IMR-90 (cell line): ENCODE data around the gene ACHE. TPM values are rescaled to one million over a fixed set of nuclear protein-coding genes. Genes with fewer than 3 reads are reported as not detected.

Source experiments
- ATAC-seq: fragments of 200-7000 bp; cut with Tn5 transposase; 2 replicates; pipeline ENCODE4 v1.9.1; 2020; ENCODE audit warnings: low read depth, mild to moderate bottlenecking, moderate library complexity
- BruUV-seq: library from RNA; stranded (reverse); fragments of 400-500 nt; replicated peaks from 2 replicates; lab custom pipeline; 2021; lab: Mats Ljungman, UMichigan
- CTCF ChIA-PET: fragments of 300-600 bp; formaldehyde crosslinking; extraction: SDS; loops from one replicate; lab custom pipeline; 2021; ENCODE audit warnings: antibody characterized with exemption; lab: Yijun Ruan, JAX
- POLR2A ChIA-PET: fragments of 300-600 bp; sonication (Branson Sonifier 250); formaldehyde crosslinking; loops from one replicate; lab custom pipeline; 2022; ENCODE audit warnings: antibody characterized with exemption; ENCODE audit not compliant: unreplicated experiment; lab: Charles Lee
- DNase-seq: peaks from one replicate; pipeline ENCODE4 v3.0.0; 2013
- H2AFZ ChIP-seq: replicated peaks from 2 replicates; pipeline ENCODE3; 2013; ENCODE audit warnings: low read length, mild to moderate bottlenecking; ENCODE audit not compliant: poor library complexity
- H2AK5ac ChIP-seq: 2 replicates; pipeline ENCODE4 v1.6.1; 2013; ENCODE audit warnings: low read depth, low read length, inconsistent platforms
- H2AK9ac ChIP-seq: replicated peaks from 2 replicates; pipeline ENCODE3; 2013; ENCODE audit warnings: mild to moderate bottlenecking, low read depth, low read length, moderate library complexity; ENCODE audit not compliant: poor library complexity
- H2BK120ac ChIP-seq: 2 replicates; pipeline ENCODE4 v1.6.1; 2013; ENCODE audit warnings: low read depth, low read length, inconsistent platforms
- H2BK15ac ChIP-seq: 3 replicates; pipeline ENCODE4 v1.6.1; 2013; ENCODE audit warnings: low read depth, low read length, inconsistent platforms
- H2BK20ac ChIP-seq: 2 replicates; pipeline ENCODE4 v1.6.1; 2013; ENCODE audit warnings: low read depth, mild to moderate bottlenecking, inconsistent platforms, low read length, moderate library complexity
- H2BK5ac ChIP-seq: 2 replicates; pipeline ENCODE4 v1.6.1; 2013; ENCODE audit warnings: mild to moderate bottlenecking, low read depth, low read length, inconsistent platforms; ENCODE audit not compliant: poor library complexity, severe bottlenecking
- H3K14ac ChIP-seq: replicated peaks from 2 replicates; pipeline ENCODE4 v1.6.1; 2013; ENCODE audit warnings: low read depth, low read length, inconsistent platforms
- H3K18ac ChIP-seq: 2 replicates; pipeline ENCODE4 v1.6.1; 2013; ENCODE audit warnings: low read depth, low read length, control low read depth
- H3K23ac ChIP-seq: 2 replicates; pipeline ENCODE4 v1.6.1; 2013; ENCODE audit warnings: low read depth, low read length, inconsistent platforms
- H3K27ac ChIP-seq: 2 replicates; pipeline ENCODE4 v1.5.1; 2013; ENCODE audit warnings: mild to moderate bottlenecking, control low read depth, low read length; ENCODE audit not compliant: insufficient read depth
- H3K27me3 ChIP-seq: 2 replicates; pipeline ENCODE4 v1.6.1; 2013; ENCODE audit warnings: low read length; ENCODE audit not compliant: control insufficient read depth, insufficient read depth
- H3K36me3 ChIP-seq: 2 replicates; pipeline ENCODE4 v1.6.1; 2013; ENCODE audit warnings: low read length, mixed read lengths; ENCODE audit not compliant: control insufficient read depth, insufficient read depth
- H3K4ac ChIP-seq: 2 replicates; pipeline ENCODE4 v1.6.1; 2013; ENCODE audit warnings: low read depth, low read length, inconsistent platforms
- H3K4me1 ChIP-seq: 2 replicates; pipeline ENCODE4 v1.6.1; 2013; ENCODE audit warnings: low read length, mixed read lengths; ENCODE audit not compliant: control insufficient read depth, insufficient read depth
- H3K4me2 ChIP-seq: 2 replicates; pipeline ENCODE4 v1.6.1; 2013; ENCODE audit warnings: low read depth, mild to moderate bottlenecking, control low read depth, low read length, moderate library complexity
- H3K4me3 ChIP-seq: 2 replicates; pipeline ENCODE4 v1.5.1; 2013; ENCODE audit warnings: low read depth, mild to moderate bottlenecking, control low read depth, low read length, moderate library complexity; ENCODE audit not compliant: insufficient read depth
- H3K56ac ChIP-seq: 2 replicates; pipeline ENCODE4 v1.6.1; 2013; ENCODE audit warnings: low read length, inconsistent platforms; ENCODE audit not compliant: insufficient read depth; ENCODE audit errors: extremely low read depth
- H3K79me1 ChIP-seq, 2 experiments: 2 replicates each; pipeline ENCODE4 v1.6.1; 2013; ENCODE audit warnings: low read length in 2 of 2, inconsistent platforms in 1 of 2, low read depth in 1 of 2
- H3K9ac ChIP-seq: 2 replicates; pipeline ENCODE4 v1.6.1; 2013; ENCODE audit warnings: low read depth, low read length, control low read depth
- H3K9me1 ChIP-seq: 2 replicates; pipeline ENCODE4 v1.6.1; 2013; ENCODE audit warnings: low read length, inconsistent platforms; ENCODE audit not compliant: insufficient read depth
- H3K9me3 ChIP-seq: 2 replicates; pipeline ENCODE4 v1.6.1; 2013; ENCODE audit warnings: low read length; ENCODE audit not compliant: control insufficient read depth, insufficient read depth
- H4K20me1 ChIP-seq: 2 replicates; pipeline ENCODE4 v1.6.1; 2013; ENCODE audit warnings: low read length, inconsistent platforms; ENCODE audit not compliant: insufficient read depth
- H4K5ac ChIP-seq: 2 replicates; pipeline ENCODE4 v1.6.1; 2013; ENCODE audit warnings: mild to moderate bottlenecking, low read depth, low read length, control low read depth
- H4K8ac ChIP-seq, 2 experiments: 2 replicates each; pipeline ENCODE4 v1.6.1; 2013; ENCODE audit warnings: low read depth in 2 of 2, low read length in 2 of 2, control low read depth in 1 of 2, inconsistent platforms in 1 of 2
- H4K91ac ChIP-seq: 2 replicates; pipeline ENCODE4 v1.6.1; 2013; ENCODE audit warnings: low read depth, low read length, inconsistent platforms; ENCODE audit not compliant: insufficient read depth
- MAZ ChIP-seq: IDR thresholded peaks from 2 replicates; pipeline ENCODE4 v1.6.1; 2012; ENCODE audit warnings: low read depth, mild to moderate bottlenecking, low read length, improper control_type of control experiment, moderate library complexity, borderline replicate concordance
- MXI1 ChIP-seq: IDR thresholded peaks from 2 replicates; pipeline ENCODE4 v1.6.1; 2012; ENCODE audit warnings: low read depth, mild to moderate bottlenecking, low read length, moderate library complexity, borderline replicate concordance
- POLR2A ChIP-seq: IDR thresholded peaks from 2 replicates; pipeline ENCODE4 v1.6.1; 2012; ENCODE audit warnings: mild to moderate bottlenecking, low read depth, low read length
- WGBS, 2 experiments: methylation state at CpG; one replicate each; pipeline versions ENCODE4 v1.1.5 to v1.1.7; 2013; ENCODE audit warnings: missing lambda C conversion rate in 2 of 2; ENCODE audit not compliant: insufficient read length in 1 of 2; ENCODE audit errors: extremely low coverage in 2 of 2; 5-methylcytosine and 5-hydroxymethylcytosine counted together
- dilution Hi-C: fragments of 300-500 bp; cut with HindIII; formaldehyde crosslinking; loops from one replicate; pipeline ENCODE4 v1.14.3; 2018; ENCODE audit warnings: low sequenced_read_pairs; ENCODE audit not compliant: unreplicated experiment
- in situ Hi-C: fragments of 300-500 bp; cut with MboI; formaldehyde crosslinking; loops from 3 replicates; pipeline ENCODE4 v1.14.3; 2019; ENCODE audit warnings: low sequenced_read_pairs, inconsistent platforms, mixed read lengths
- intact Hi-C: fragments of 100-400 bp; cut with micrococcal nuclease; formaldehyde crosslinking; loops from 2 replicates; pipeline ENCODE4 v1.10.0; 2022
- polyA plus RNA-seq, 3 experiments: library from polyadenylated mRNA; depleted of rRNA; stranded (reverse); fragments of >200 nt; gene quantifications; 2 replicates each; pipeline ENCODE4 v1.2.3, GENCODE V29; 2012; ENCODE audit warnings: low replicate concordance in 1 of 3
- total RNA-seq: library from RNA; depleted of rRNA; stranded (reverse); fragments of >200 nt; gene quantifications from 2 replicates; pipeline ENCODE4 v1.2.3, GENCODE V29; 2012
- TF ChIP-seq, protein P1 (sequence below): conservative IDR thresholded peaks from 2 replicates; pipeline ENCODE4 v1.5.1; 2012; ENCODE audit warnings: mild to moderate bottlenecking, low read depth, low read length, improper control_type of control experiment
- TF ChIP-seq, protein P2 (sequence below): fragments of 150-350 bp; IDR thresholded peaks from 2 replicates; pipeline ENCODE4 v1.6.1; 2016; ENCODE audit warnings: low read depth, mild to moderate bottlenecking, low read length, moderate library complexity, borderline replicate concordance

The ACHE gene
- total and polyA plus RNA-seq, 2 of the 4 experiments (the other 2 are of a cell fraction), result 0.41 TPM; not detected in 1

DNA sequence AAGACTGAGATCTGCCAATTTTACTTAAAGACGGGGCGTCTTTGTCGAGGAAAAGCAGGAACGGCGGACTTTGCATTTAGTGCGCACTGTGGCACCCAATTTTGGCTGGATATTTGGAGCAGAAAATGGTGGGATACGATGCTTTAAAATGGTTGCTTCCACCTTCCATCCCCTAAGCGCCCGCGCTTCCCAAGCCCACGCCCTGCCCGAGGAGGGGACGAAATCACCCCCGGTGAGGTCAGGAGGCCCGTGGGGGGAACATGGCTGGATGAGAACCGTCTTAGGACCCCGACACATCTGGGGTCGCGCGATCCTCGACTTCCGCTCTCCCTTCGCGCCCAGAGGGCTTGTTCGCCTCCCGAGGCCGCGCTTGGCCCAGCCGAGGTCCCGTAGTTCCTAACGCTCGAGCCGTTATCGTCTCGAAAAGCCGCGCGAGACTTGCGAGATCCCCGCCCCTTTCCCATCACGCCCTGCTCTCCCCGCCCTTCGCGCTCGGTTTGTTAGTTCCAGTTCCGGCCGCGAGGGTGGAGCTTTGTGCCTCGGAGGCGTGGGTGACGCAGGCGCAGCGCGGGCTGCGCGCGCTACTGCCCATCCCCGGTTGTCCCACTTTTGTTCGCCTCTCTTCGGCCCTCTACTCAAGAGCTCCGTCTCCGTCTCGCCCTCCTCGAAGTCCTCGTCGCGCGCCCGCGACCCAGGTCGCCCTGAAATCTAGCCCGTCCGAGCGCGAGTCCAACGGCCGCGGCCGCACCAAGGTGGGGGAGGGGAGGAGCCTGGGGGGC lies 20.9 kb downstream of the ACHE start, which contains the start of gene SRRT:
Gene SRRT (plus strand): TSS at position 527 of the 779 bp plus-strand sequence. CDS start 488 bp downstream, outside the sequence.
- Histone ChIP-seq H2BK15ac (no peak within 1 kb of the TSS), H2BK5ac (peak within 1 kb of the TSS; percentile 96), H2AK9ac (peak within 1 kb of the TSS; percentile 95), H4K91ac (peak within 1 kb of the TSS; percentile 91), H3K27ac (peak within 1 kb of the TSS; percentile 99), H4K8ac (peak within 1 kb of the TSS; percentile 97 to 99), H3K4ac (peak within 1 kb of the TSS; percentile 93), H3K23ac (peak within 1 kb of the TSS; percentile 92), H2AFZ (peak within 1 kb of the TSS; percentile 98), H4K20me1 (peaks cover 39% of the 10 kb centered on the region), H2BK120ac (peak within 1 kb of the TSS; percentile 56), H3K36me3 (peaks cover 50% of the 10 kb centered on the region), H4K5ac (peak within 1 kb of the TSS; percentile 97), H3K56ac (peak within 1 kb of the TSS; percentile 80), H3K4me1 (peaks cover 9% of the 10 kb centered on the region), H3K9me3 (no peaks in the 10 kb centered on the region), H3K9me1 (peaks cover 5% of the 10 kb centered on the region; the same call in 1 of the 2 replicates), H3K18ac (peak within 1 kb of the TSS; percentile 66; the same call in 1 of the 2 replicates), H2AK5ac (peak within 1 kb of the TSS; percentile 99), H2BK20ac (no peak within 1 kb of the TSS), H3K79me1 (peaks cover 12 to 45% of the 10 kb centered on the region in 2 experiments), H3K4me3 (peak within 1 kb of the TSS; percentile 76), H3K9ac (peak within 1 kb of the TSS; percentile 97), H3K27me3 (no peaks in the 10 kb centered on the region), H3K14ac (peak within 1 kb of the TSS; percentile 97), H3K4me2 (peak within 1 kb of the TSS; percentile 96)
- WGBS, 2 experiments, result 1% methylated on average over 54 of the region's 79 CpGs; no CpG with 5 or more reads in 1 of the 2 experiments
- POLR2A ChIA-PET, result interaction anchor here (0.7 to 1.8 kb wide), 7 partner anchors 12 to 290 kb away, joined by 3 to 15 read pairs (median 4); partner anchors contain the start of genes ACHE, POP7, SLC12A9 and UFSP1
- ATAC-seq (peak; percentile 98), DNase-seq (peak; percentile 97)
- intact Hi-C loops (no loop called here), in situ Hi-C loops (loop anchor here (25.0 kb wide), 2 partner anchors 287 to 412 kb away; partner anchors contain the start of genes FBXO24, LRCH4 and SPACDR), dilution Hi-C loops (no loop called here)
- CTCF ChIA-PET, result interaction anchor here (0.8 kb wide), 1 partner anchor 1595 kb away, joined by 3 read pairs; no protein-coding TSS in a partner anchor
- BruUV-seq, result no TSS peak
- TF ChIP-seq MXI1 (peak; percentile 25; the same call in 1 of the 2 replicates), POLR2A (peak; percentile 93), MAZ (peak; percentile 78; the same call in 1 of the 2 replicates)
- TF ChIP-seq, protein P1, sequence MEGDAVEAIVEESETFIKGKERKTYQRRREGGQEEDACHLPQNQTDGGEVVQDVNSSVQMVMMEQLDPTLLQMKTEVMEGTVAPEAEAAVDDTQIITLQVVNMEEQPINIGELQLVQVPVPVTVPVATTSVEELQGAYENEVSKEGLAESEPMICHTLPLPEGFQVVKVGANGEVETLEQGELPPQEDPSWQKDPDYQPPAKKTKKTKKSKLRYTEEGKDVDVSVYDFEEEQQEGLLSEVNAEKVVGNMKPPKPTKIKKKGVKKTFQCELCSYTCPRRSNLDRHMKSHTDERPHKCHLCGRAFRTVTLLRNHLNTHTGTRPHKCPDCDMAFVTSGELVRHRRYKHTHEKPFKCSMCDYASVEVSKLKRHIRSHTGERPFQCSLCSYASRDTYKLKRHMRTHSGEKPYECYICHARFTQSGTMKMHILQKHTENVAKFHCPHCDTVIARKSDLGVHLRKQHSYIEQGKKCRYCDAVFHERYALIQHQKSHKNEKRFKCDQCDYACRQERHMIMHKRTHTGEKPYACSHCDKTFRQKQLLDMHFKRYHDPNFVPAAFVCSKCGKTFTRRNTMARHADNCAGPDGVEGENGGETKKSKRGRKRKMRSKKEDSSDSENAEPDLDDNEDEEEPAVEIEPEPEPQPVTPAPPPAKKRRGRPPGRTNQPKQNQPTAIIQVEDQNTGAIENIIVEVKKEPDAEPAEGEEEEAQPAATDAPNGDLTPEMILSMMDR, result 0 out of 2 replicates have a peak, but pooled peaks have one; percentile 24
- TF ChIP-seq, protein P2, sequence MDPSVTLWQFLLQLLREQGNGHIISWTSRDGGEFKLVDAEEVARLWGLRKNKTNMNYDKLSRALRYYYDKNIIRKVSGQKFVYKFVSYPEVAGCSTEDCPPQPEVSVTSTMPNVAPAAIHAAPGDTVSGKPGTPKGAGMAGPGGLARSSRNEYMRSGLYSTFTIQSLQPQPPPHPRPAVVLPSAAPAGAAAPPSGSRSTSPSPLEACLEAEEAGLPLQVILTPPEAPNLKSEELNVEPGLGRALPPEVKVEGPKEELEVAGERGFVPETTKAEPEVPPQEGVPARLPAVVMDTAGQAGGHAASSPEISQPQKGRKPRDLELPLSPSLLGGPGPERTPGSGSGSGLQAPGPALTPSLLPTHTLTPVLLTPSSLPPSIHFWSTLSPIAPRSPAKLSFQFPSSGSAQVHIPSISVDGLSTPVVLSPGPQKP, result no peak
